NCI-H69 (cell line): ENCODE measurements around the gene PTPN14.

Source experiments
- DNase-seq: peaks from one replicate; lab custom pipeline; 2025; lab: John Stamatoyannopoulos, UW

PTPN14 gene

GRCh38 chr1:214426426-214426812, 125.0 kb downstream of the PTPN14 start:
- no peak for DNase-seq

GRCh38 chr1:214425716-214426425, 125.5 kb downstream of the PTPN14 start:
- no peak for DNase-seq

GRCh38 chr1:214425101-214425500, 126.3 kb downstream of the PTPN14 start:
- no peak for DNase-seq

- DNase-seq: no peak
Measured at GRCh38 chr1:214423045-214423444, 128.4 kb downstream of the PTPN14 start.

GRCh38 chr1:214422137-214422671, 129.2 kb downstream of the PTPN14 start:
- no peak for DNase-seq

GRCh38 chr1:214420833-214421232, 130.6 kb downstream of the PTPN14 start:
- no peak for DNase-seq

GRCh38 chr1:214420341-214420740, 131.1 kb downstream of the PTPN14 start:
- DNase-seq: no peak

GRCh38 chr1:214419650-214420049, 131.8 kb downstream of the PTPN14 start:
- DNase-seq: no peak

- DNase-seq: no peak
Measured at GRCh38 chr1:214418391-214418790, 133.0 kb downstream of the PTPN14 start.

- no peak for DNase-seq
Measured at GRCh38 chr1:214417545-214418210, 133.7 kb downstream of the PTPN14 start.

GRCh38 chr1:214416858-214417257, 134.5 kb downstream of the PTPN14 start:
- DNase-seq: no peak

GRCh38 chr1:214416417-214416816, 135.0 kb downstream of the PTPN14 start:
- peak; percentile 50 for DNase-seq

GRCh38 chr1:214415131-214415530, 136.3 kb downstream of the PTPN14 start:
- DNase-seq: no peak

- DNase-seq: peak; percentile 45
Measured at GRCh38 chr1:214414691-214415090, 136.7 kb downstream of the PTPN14 start.

GRCh38 chr1:214413315-214413714, 138.1 kb downstream of the PTPN14 start:
- no peak for DNase-seq

- no peak for DNase-seq
Measured at GRCh38 chr1:214404571-214405213, 146.7 kb downstream of the PTPN14 start.

GRCh38 chr1:214404154-214404553, 147.2 kb downstream of the PTPN14 start:
- DNase-seq: no peak

GRCh38 chr1:214403431-214403830, 148.0 kb downstream of the PTPN14 start:
- no peak for DNase-seq

- peak; percentile 26 for DNase-seq
Measured at GRCh38 chr1:214402613-214403083, 148.8 kb downstream of the PTPN14 start.

GRCh38 chr1:214401666-214402065, 149.7 kb downstream of the PTPN14 start:
- no peak for DNase-seq

GRCh38 chr1:214400131-214400530, 151.3 kb downstream of the PTPN14 start:
- DNase-seq: no peak

- DNase-seq: no peak
Measured at GRCh38 chr1:214398490-214398889, 152.9 kb downstream of the PTPN14 start.

GRCh38 chr1:214397497-214397896, 153.9 kb downstream of the PTPN14 start:
- no peak for DNase-seq
